Lower lobe of right lung (tissue), 2 donors: ENCODE measurements around the gene ADO. TPM values are rescaled to one million over a fixed set of nuclear protein-coding genes. Genes with fewer than 3 reads are reported as not detected.
"Not testable (repeated sequence)": the region's sequence is repeated elsewhere in the genome, so short reads cannot be mapped to it uniquely, and the experiment has no call there.

Experiments
- ATAC-seq, 2 donors: fragments of 200-7000 bp; cut with Tn5 transposase; one replicate each; pipeline ENCODE4 v1.9.1; 2020 to 2022; ENCODE audit warnings: mild to moderate bottlenecking in 2 of 2, moderate library complexity in 2 of 2
- DNase-seq: peaks from one replicate; pipeline ENCODE4 v3.0.0-alpha.2; 2020
- H3K27ac ChIP-seq: fragments of 200-600 bp; one replicate; pipeline ENCODE4 v1.8.0; 2022
- H3K27me3 ChIP-seq: fragments of 200-600 bp; one replicate; pipeline ENCODE4 v1.8.0; 2022; ENCODE audit warnings: low read depth
- H3K36me3 ChIP-seq: fragments of 200-600 bp; one replicate; pipeline ENCODE4 v1.8.0; 2022; ENCODE audit warnings: mild to moderate bottlenecking
- H3K4me1 ChIP-seq: fragments of 200-600 bp; one replicate; pipeline ENCODE4 v1.8.0; 2022
- H3K4me3 ChIP-seq: fragments of 200-600 bp; one replicate; pipeline ENCODE4 v1.8.0; 2022; ENCODE audit warnings: mild to moderate bottlenecking
- H3K9me3 ChIP-seq: fragments of 200-600 bp; one replicate; pipeline ENCODE4 v1.8.0; 2022
- CTCF ChIP-seq: fragments of 200-600 bp; IDR thresholded peaks from one replicate; pipeline ENCODE4 v1.8.0; 2022; ENCODE audit warnings: antibody characterized with exemption, mild to moderate bottlenecking
- intact Hi-C: fragments of 100-400 bp; cut with DNase I; formaldehyde crosslinking; loops from one replicate; pipeline ENCODE4 v1.11.0; 2022
- total RNA-seq: library from RNA; stranded (reverse); fragmentation: NEBNext Ultra II Directional; extraction: Animal tissue kit (Norgen Biotek cat#: 25700); gene quantifications from one replicate; pipeline ENCODE4 v1.2.1, GENCODE V29; 2021
- donor health status: DM: no; HTN: yes; CAD: no; lungs with severe emphysema.

ADO gene
- total RNA-seq, 1 donor from 2014 or later, result 16.3 TPM

- TF ChIP-seq CTCF, result no peak
- Histone ChIP-seq H3K4me3 (no peak overlapping the region), H3K4me1 (no peaks in the 10 kb centered on the region), H3K27me3 (no peaks in the 10 kb centered on the region), H3K36me3 (no peaks in the 10 kb centered on the region), H3K9me3 (no peaks in the 10 kb centered on the region), H3K27ac (no peak overlapping the region)
- intact Hi-C loops, result no loop called here
- DNase-seq (no peak), ATAC-seq (no peak)
Observed at GRCh38 chr10:62769574-62770242, 34.8 kb upstream of the ADO start.

GRCh38 chr10:62772186-62772974 lies 32.1 kb upstream of the ADO start:
- no peaks in the 10 kb centered on the region for H3K27me3 ChIP-seq
- H3K36me3 ChIP-seq, result no peaks in the 10 kb centered on the region
- intact Hi-C loops, result no loop called here
- no peak for DNase-seq
- TF ChIP-seq CTCF, result no peak
- H3K4me3 ChIP-seq, result no peak overlapping the region
- H3K9me3 ChIP-seq, result no peaks in the 10 kb centered on the region
- H3K27ac ChIP-seq, result no peak overlapping the region
- H3K4me1 ChIP-seq, result no peaks in the 10 kb centered on the region
- no peak for ATAC-seq

GRCh38 chr10:62778125-62778524 lies 26.4 kb upstream of the ADO start:
- intact Hi-C loops, result no loop called here
- Histone ChIP-seq H3K4me1 (no peaks in the 10 kb centered on the region), H3K36me3 (no peaks in the 10 kb centered on the region), H3K9me3 (no peaks in the 10 kb centered on the region), H3K27ac (no peak overlapping the region), H3K4me3 (no peak overlapping the region), H3K27me3 (no peaks in the 10 kb centered on the region)
- ATAC-seq, result no peak
- DNase-seq, result no peak
- TF ChIP-seq CTCF, result no peak

- Histone ChIP-seq H3K9me3 (no peaks in the 10 kb centered on the region), H3K27ac (no peak overlapping the region), H3K27me3 (no peaks in the 10 kb centered on the region), H3K4me1 (no peaks in the 10 kb centered on the region), H3K36me3 (no peaks in the 10 kb centered on the region), H3K4me3 (no peak overlapping the region)
- DNase-seq (no peak), ATAC-seq (peak in 1 of 2 donors; percentile 39)
- intact Hi-C loops, result no loop called here
- no peak for TF ChIP-seq CTCF
Observed at GRCh38 chr10:62779487-62780248, 24.9 kb upstream of the ADO start.

GRCh38 chr10:62784537-62784936 lies 20.0 kb upstream of the ADO start:
- H3K4me3 ChIP-seq, H3K36me3 ChIP-seq, H3K9me3 ChIP-seq, ATAC-seq, H3K27me3 ChIP-seq, intact Hi-C loops, H3K4me1 ChIP-seq, H3K27ac ChIP-seq, DNase-seq: not testable (repeated sequence)

GRCh38 chr10:62788285-62788684 lies 16.2 kb upstream of the ADO start:
- H3K4me3 ChIP-seq, intact Hi-C loops, H3K27me3 ChIP-seq, ATAC-seq, H3K9me3 ChIP-seq, H3K4me1 ChIP-seq, H3K36me3 ChIP-seq, H3K27ac ChIP-seq, DNase-seq: not testable (repeated sequence)
